WTC11 (cell line): ENCODE results near the gene ELMO3. TPM values are rescaled to one million over a fixed set of nuclear protein-coding genes. Genes with fewer than 3 reads are reported as not detected.

Experiments
- AFF4 ChIP-seq: sonication (generic); formaldehyde crosslinking; IDR thresholded peaks from 2 replicates; pipeline ENCODE4 v1.8.1; 2023; ENCODE audit warnings: mild to moderate bottlenecking, missing genetic modification reagents, borderline replicate concordance
- ATF3 ChIP-seq: sonication (generic); formaldehyde crosslinking; conservative IDR thresholded peaks from 2 replicates; pipeline ENCODE4 v1.8.1; 2022; ENCODE audit warnings: mild to moderate bottlenecking, missing genetic modification reagents
- ELF4 ChIP-seq: sonication (generic); formaldehyde crosslinking; IDR thresholded peaks from 2 replicates; pipeline ENCODE4 v1.8.1; 2022; ENCODE audit warnings: low read depth, mild to moderate bottlenecking, moderate library complexity, missing genetic modification reagents
- JUN ChIP-seq: sonication (generic); formaldehyde crosslinking; IDR thresholded peaks from 2 replicates; pipeline ENCODE4 v1.8.0; 2023; ENCODE audit warnings: mild to moderate bottlenecking, missing genetic modification reagents
- NFATC4 ChIP-seq: fragments of 250-450 bp; sonication (Bioruptor Pico); IDR thresholded peaks from 2 replicates; pipeline ENCODE4 v1.9.0; 2021; ENCODE audit warnings: mild to moderate bottlenecking
- NFYB ChIP-seq: sonication (generic); formaldehyde crosslinking; conservative IDR thresholded peaks from 2 replicates; pipeline ENCODE4 v1.8.0; 2022; ENCODE audit warnings: low read depth, missing genetic modification reagents
- PRRX2 ChIP-seq: fragments of 250-450 bp; sonication (Bioruptor Pico); IDR thresholded peaks from 2 replicates; pipeline ENCODE4 v1.8.0; 2021; ENCODE audit warnings: mild to moderate bottlenecking
- RELA ChIP-seq: sonication (generic); formaldehyde crosslinking; IDR thresholded peaks from 2 replicates; pipeline ENCODE4 v1.8.1; 2022; ENCODE audit warnings: missing genetic modification reagents, mild to moderate bottlenecking, borderline replicate concordance
- SMAD3 ChIP-seq: sonication (generic); formaldehyde crosslinking; IDR thresholded peaks from 2 replicates; pipeline ENCODE4 v1.8.0; 2022; ENCODE audit warnings: missing genetic modification reagents, mild to moderate bottlenecking, borderline replicate concordance
- SP1 ChIP-seq: sonication (generic); formaldehyde crosslinking; conservative IDR thresholded peaks from 2 replicates; pipeline ENCODE4 v1.8.1; 2022; ENCODE audit warnings: missing genetic modification reagents
- TCF7 ChIP-seq: sonication (generic); formaldehyde crosslinking; IDR thresholded peaks from 2 replicates; pipeline ENCODE4 v1.8.0; 2022; ENCODE audit warnings: mild to moderate bottlenecking, low read depth, missing genetic modification reagents, moderate library complexity
- ZBTB21 ChIP-seq: sonication (generic); formaldehyde crosslinking; IDR thresholded peaks from 2 replicates; pipeline ENCODE4 v1.8.1; 2023; ENCODE audit warnings: mild to moderate bottlenecking, missing genetic modification reagents, borderline replicate concordance
- ZNF263 ChIP-seq: sonication (generic); formaldehyde crosslinking; IDR thresholded peaks from 2 replicates; pipeline ENCODE4 v1.8.1; 2022; ENCODE audit warnings: low read depth, mild to moderate bottlenecking, moderate library complexity, missing genetic modification reagents
- ZNF396 ChIP-seq: fragments of 250-450 bp; sonication (Bioruptor Pico); IDR thresholded peaks from 2 replicates; pipeline ENCODE4 v1.8.0; 2021; ENCODE audit warnings: mild to moderate bottlenecking, moderate library complexity, borderline replicate concordance
- ZNF423 ChIP-seq: fragments of 250-450 bp; sonication (Bioruptor Pico); IDR thresholded peaks from 2 replicates; pipeline ENCODE4 v2.1.2; 2022; ENCODE audit warnings: mild to moderate bottlenecking, moderate library complexity
- ZNF532 ChIP-seq: fragments of 250-450 bp; sonication (Bioruptor Pico); IDR thresholded peaks from 2 replicates; pipeline ENCODE4 v1.9.0; 2021; ENCODE audit warnings: mild to moderate bottlenecking, borderline replicate concordance
- total RNA-seq: library from RNA; stranded (reverse); gene quantifications from 3 replicates; pipeline ENCODE4 v1.2.3, GENCODE V29; 2021
- TF ChIP-seq, protein P1 (sequence below): fragments of 200-600 bp; IDR thresholded peaks from 2 replicates; pipeline ENCODE4 v1.8.0; 2022; ENCODE audit warnings: antibody characterized with exemption
- TF ChIP-seq, protein P2 (sequence below): sonication (generic); formaldehyde crosslinking; IDR thresholded peaks from 2 replicates; pipeline ENCODE4 v1.8.1; 2022; ENCODE audit warnings: low read depth, mild to moderate bottlenecking, moderate library complexity, missing genetic modification reagents, borderline replicate concordance
- TF ChIP-seq, protein P3 (sequence below): sonication (generic); formaldehyde crosslinking; IDR thresholded peaks from 2 replicates; pipeline ENCODE4 v1.8.1; 2023; ENCODE audit warnings: mild to moderate bottlenecking, missing genetic modification reagents
- TF ChIP-seq, protein P4 (sequence below): sonication (generic); formaldehyde crosslinking; IDR thresholded peaks from 2 replicates; pipeline ENCODE4 v1.8.0; 2022; ENCODE audit warnings: mild to moderate bottlenecking, missing genetic modification reagents

ELMO3 gene
- total RNA-seq, 1 experiment from 2014 or later: 13.6 TPM

GRCh38 chr16:67150047-67150832 lies 48.7 kb upstream of the ELMO3 start (continued):
- TF ChIP-seq, protein P1, sequence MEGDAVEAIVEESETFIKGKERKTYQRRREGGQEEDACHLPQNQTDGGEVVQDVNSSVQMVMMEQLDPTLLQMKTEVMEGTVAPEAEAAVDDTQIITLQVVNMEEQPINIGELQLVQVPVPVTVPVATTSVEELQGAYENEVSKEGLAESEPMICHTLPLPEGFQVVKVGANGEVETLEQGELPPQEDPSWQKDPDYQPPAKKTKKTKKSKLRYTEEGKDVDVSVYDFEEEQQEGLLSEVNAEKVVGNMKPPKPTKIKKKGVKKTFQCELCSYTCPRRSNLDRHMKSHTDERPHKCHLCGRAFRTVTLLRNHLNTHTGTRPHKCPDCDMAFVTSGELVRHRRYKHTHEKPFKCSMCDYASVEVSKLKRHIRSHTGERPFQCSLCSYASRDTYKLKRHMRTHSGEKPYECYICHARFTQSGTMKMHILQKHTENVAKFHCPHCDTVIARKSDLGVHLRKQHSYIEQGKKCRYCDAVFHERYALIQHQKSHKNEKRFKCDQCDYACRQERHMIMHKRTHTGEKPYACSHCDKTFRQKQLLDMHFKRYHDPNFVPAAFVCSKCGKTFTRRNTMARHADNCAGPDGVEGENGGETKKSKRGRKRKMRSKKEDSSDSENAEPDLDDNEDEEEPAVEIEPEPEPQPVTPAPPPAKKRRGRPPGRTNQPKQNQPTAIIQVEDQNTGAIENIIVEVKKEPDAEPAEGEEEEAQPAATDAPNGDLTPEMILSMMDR: peak; percentile 49
- no peak for TF ChIP-seq TCF7 (CRISPR knock-in tag)
- no peak for TF ChIP-seq ZBTB21 (CRISPR knock-in tag)
- no peak for TF ChIP-seq NFYB (CRISPR knock-in tag)
- TF ChIP-seq RELA (CRISPR knock-in tag): no peak
- no peak for TF ChIP-seq ZNF396
- TF ChIP-seq AFF4 (CRISPR knock-in tag): no peak
- TF ChIP-seq ZNF423 (CRISPR knock-in tag): no peak
- TF ChIP-seq JUN (CRISPR knock-in tag): 0 out of 2 replicates have a peak, but pooled peaks have one; percentile 23
- 0 out of 2 replicates have a peak, but pooled peaks have one; percentile 55 for TF ChIP-seq ZNF263
- no peak for TF ChIP-seq ZNF532 (CRISPR knock-in tag)
- no peak for TF ChIP-seq PRRX2 (CRISPR knock-in tag)
- TF ChIP-seq NFATC4 (CRISPR knock-in tag): no peak
- TF ChIP-seq, protein P2, sequence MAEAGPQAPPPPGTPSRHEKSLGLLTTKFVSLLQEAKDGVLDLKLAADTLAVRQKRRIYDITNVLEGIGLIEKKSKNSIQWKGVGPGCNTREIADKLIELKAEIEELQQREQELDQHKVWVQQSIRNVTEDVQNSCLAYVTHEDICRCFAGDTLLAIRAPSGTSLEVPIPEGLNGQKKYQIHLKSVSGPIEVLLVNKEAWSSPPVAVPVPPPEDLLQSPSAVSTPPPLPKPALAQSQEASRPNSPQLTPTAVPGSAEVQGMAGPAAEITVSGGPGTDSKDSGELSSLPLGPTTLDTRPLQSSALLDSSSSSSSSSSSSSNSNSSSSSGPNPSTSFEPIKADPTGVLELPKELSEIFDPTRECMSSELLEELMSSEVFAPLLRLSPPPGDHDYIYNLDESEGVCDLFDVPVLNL (CRISPR knock-in tag): no peak
- no peak for TF ChIP-seq SMAD3 (CRISPR knock-in tag)
- TF ChIP-seq SP1 (CRISPR knock-in tag): peak; percentile 50
- TF ChIP-seq, protein P3, sequence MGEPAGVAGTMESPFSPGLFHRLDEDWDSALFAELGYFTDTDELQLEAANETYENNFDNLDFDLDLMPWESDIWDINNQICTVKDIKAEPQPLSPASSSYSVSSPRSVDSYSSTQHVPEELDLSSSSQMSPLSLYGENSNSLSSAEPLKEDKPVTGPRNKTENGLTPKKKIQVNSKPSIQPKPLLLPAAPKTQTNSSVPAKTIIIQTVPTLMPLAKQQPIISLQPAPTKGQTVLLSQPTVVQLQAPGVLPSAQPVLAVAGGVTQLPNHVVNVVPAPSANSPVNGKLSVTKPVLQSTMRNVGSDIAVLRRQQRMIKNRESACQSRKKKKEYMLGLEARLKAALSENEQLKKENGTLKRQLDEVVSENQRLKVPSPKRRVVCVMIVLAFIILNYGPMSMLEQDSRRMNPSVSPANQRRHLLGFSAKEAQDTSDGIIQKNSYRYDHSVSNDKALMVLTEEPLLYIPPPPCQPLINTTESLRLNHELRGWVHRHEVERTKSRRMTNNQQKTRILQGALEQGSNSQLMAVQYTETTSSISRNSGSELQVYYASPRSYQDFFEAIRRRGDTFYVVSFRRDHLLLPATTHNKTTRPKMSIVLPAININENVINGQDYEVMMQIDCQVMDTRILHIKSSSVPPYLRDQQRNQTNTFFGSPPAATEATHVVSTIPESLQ (CRISPR knock-in tag): no peak
- TF ChIP-seq ATF3 (CRISPR knock-in tag): 0 out of 2 replicates have a peak, but pooled peaks have one; percentile 46
- TF ChIP-seq, protein P4, sequence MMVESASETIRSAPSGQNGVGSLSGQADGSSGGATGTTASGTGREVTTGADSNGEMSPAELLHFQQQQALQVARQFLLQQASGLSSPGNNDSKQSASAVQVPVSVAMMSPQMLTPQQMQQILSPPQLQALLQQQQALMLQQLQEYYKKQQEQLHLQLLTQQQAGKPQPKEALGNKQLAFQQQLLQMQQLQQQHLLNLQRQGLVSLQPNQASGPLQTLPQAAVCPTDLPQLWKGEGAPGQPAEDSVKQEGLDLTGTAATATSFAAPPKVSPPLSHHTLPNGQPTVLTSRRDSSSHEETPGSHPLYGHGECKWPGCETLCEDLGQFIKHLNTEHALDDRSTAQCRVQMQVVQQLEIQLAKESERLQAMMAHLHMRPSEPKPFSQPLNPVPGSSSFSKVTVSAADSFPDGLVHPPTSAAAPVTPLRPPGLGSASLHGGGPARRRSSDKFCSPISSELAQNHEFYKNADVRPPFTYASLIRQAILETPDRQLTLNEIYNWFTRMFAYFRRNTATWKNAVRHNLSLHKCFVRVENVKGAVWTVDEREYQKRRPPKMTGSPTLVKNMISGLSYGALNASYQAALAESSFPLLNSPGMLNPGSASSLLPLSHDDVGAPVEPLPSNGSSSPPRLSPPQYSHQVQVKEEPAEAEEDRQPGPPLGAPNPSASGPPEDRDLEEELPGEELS: peak; percentile 67; the same call in 1 of the 2 replicates
- TF ChIP-seq ELF4 (CRISPR knock-in tag): 0 out of 2 replicates have a peak, but pooled peaks have one; percentile 64
